GM18511 (cell line): Measurements from ENCODE around the gene PDE4A.
"Not testable (repeated sequence)": the region's sequence is repeated elsewhere in the genome, so short reads cannot be mapped to it uniquely, and the experiment has no call there.

Experiments used
- ATAC-seq: cut with Tn5 transposase; IDR thresholded peaks from one replicate; pipeline ENCODE4 v1.9.1; 2021; ENCODE audit warnings: mild to moderate bottlenecking, moderate library complexity; ENCODE audit not compliant: unreplicated experiment

PDE4A gene

DNA sequence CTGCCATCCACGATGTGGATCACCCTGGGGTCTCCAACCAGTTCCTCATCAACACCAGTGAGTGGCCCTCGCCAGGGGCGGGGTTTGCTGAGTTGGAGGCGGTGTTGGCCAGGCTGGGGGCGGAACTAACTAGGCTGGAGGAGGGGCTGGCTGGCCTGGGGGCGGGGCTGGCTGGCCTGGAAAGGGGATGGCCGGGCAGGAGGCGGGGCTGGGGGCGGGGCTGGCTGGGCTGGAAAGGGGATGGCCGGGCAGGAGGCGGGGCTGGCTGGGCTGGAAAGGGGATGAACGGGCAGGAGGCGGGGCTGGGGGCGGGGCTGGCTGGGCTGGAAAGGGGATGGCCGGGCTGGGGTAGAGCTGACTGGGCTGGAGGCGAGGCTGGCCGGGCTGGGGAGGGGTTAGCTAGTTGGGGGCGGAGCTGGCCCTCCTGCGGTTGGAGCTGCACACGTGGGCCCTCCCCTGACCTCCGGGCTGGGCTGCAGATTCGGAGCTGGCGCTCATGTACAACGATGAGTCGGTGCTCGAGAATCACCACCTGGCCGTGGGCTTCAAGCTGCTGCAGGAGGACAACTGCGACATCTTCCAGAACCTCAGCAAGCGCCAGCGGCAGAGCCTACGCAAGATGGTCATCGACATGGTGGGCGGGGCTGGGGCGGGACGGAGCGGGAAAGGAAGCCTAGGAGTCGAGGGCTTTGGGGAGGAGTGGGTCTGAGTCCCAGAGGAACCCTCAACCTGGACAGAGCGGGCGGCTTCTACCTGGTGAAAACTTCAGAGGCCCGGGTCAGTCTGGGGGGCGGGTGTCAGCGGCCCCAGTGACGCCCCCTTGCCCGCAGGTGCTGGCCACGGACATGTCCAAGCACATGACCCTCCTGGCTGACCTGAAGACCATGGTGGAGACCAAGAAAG lies 41.0 kb downstream of the PDE4A start:
- ATAC-seq = peak; percentile 90

DNA sequence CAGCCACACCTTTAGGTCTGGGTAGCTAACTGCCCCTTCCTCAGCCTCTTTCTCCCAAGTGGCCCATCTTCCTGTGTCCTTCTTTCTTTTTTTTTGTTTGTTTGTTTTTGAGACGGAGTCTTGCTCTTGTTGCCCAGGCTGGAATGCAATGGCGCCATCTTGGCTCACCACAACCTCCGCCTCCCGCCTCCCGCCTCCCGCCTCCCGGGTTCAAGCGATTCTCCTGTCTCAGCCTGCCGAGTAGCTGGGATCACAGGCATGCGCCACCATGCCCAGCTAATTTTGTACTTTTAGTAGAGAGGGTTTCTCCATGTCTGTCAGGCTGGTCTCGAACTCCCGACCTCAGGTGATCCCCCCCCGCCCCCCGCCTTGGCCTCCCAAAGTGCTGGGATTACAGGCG lies 41.7 kb downstream of the PDE4A start:
- not testable (repeated sequence) for ATAC-seq

DNA sequence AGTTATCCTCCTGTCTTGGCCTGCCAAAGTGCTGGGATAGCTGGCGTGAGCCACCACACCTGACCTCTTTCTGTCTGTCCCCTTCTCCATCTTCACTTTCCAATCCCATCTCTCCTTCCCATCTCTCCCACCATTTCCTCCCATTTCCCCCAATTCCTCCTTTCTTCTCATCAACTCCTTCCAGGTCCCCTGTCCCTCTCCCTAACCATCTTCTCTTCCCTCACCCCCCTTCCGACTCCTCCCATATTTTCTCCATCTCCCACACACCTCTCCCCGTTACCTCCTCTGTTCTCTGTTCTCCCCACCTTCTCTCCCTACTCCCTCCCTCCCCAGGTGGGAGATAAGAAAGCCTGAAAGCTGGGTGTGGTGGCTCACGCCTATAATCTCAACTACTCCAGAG lies 42.2 kb downstream of the PDE4A start:
- no peak for ATAC-seq

DNA sequence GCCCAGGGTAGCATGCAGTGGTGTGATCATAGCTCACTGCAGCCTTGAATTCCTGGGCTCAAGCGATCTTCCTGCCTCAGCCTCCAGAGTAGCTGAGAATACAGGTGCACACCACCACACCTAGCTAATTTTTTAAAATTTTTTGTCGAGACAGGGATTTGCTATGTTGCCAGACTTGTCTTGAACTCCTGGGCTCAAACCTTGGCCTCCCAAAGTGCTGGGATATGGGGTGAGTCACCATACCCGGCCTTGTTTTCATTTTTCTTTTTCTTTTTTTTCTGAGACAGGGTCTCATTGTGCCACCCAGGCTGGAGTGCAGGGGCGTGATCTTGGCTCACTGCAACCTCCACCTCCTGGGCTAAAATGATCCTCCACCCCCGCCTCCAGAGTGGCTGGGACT lies 44.1 kb downstream of the PDE4A start:
- no peak for ATAC-seq

DNA sequence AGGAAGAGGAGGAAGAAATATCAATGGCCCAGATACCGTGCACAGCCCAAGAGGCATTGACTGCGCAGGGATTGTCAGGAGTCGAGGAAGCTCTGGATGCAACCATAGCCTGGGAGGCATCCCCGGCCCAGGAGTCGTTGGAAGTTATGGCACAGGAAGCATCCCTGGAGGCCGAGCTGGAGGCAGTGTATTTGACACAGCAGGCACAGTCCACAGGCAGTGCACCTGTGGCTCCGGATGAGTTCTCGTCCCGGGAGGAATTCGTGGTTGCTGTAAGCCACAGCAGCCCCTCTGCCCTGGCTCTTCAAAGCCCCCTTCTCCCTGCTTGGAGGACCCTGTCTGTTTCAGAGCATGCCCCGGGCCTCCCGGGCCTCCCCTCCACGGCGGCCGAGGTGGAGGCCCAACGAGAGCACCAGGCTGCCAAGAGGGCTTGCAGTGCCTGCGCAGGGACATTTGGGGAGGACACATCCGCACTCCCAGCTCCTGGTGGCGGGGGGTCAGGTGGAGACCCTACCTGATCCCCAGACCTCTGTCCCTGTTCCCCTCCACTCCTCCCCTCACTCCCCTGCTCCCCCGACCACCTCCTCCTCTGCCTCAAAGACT lies 46.9 kb downstream of the PDE4A start:
- ATAC-seq = no peak

DNA sequence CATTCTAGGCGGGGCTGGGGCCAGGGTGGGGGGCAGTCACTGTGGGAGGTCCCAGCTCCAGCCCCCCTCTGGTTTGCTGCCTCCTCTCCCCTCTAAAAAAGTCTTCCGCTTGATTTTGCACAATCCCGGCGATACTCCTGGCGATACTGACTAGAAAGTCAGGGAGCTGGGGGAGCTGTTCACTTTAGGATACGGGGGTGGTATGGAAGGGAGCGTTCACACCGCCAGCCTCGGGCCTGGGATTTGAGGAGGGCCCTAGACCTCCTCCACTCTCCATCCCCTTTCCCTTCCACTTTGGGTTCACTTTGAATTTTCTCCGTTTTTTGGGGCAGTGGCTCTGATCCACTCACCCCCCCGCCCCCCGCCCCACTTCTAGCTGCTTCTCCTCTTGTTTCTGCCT lies 47.8 kb downstream of the PDE4A start:
- no peak for ATAC-seq

DNA sequence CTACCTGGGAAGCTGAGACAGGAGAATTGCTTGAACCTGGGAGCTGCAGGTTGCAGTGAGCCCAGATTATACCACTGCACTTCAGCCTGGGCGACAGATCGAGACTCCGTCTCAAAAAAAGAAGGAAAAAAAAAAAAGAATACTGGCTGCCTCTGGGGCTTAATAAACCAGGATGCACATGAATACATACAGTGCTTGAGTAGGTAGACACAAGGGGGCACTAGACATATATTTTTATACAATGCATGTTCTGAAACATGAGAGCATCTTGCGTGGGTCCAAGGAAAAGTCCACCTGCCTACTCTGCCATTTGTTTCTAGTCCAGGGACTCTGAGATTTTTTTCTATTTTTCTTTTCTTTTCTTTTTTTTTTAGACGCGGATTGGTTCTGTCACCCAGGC lies 51.6 kb downstream of the PDE4A start:
- no peak for ATAC-seq

DNA sequence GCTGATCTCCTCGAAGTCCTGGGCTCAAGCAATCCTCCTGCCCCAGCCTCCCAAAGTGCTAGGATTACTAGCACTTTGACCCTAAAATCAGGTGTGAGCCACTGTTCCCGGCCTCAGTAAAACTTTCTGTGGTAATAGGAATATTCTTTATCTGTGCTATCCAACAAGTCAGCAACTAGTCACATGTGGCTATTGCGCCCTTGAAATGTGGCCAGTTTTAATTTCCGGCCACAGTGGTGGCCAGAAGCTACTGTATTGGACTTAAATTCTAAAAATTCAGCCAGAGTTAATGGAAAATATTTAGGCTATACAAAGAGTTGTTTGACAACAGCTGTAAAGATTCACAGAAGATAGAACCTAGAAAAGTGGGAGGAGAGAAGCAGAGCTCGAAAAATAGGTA lies 52.9 kb downstream of the PDE4A start:
- ATAC-seq = no peak

DNA sequence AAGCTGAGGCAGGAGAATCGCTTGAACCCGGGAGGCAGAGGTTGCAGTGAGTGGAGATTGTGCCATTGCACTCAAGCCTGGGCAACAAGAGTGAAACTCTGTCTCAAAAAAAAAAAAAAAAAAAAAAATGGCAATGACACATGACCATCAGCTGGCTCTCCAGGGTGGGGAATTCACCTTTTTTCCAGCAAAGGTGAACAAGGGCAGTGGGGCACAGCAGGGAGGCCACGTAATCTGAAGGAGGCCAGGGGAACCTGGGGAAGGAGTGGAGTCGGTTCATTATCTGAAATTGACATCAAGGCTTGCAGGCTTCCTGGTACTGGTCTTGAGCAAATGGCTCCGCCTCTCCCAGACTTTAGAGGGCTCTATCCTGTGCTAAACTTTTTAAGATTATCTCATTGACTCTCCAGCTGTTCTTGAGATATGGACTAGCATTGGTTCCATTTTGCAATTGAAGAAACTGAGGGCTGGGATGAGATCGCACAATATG lies 54.7 kb downstream of the PDE4A start:
- ATAC-seq = no peak

DNA sequence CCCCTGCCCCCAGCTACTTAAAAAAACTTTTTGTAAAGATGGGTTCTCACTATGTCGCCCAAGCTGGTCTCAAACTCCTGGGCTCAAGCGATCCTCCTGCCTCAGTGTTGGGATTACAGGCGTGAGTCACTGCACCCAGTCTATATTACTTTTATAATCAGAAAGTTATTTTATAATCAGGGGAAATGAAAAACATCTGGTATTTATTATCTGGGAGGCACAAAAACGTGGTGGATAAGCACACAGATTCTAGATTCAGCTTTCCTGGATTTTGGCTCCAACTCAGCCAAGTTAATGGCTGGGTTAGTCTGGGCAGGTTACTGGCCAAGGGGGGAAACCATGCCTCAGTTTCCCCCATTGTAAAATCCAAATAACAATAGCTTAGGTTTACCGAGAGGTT lies 58.1 kb downstream of the PDE4A start:
- no peak for ATAC-seq

DNA sequence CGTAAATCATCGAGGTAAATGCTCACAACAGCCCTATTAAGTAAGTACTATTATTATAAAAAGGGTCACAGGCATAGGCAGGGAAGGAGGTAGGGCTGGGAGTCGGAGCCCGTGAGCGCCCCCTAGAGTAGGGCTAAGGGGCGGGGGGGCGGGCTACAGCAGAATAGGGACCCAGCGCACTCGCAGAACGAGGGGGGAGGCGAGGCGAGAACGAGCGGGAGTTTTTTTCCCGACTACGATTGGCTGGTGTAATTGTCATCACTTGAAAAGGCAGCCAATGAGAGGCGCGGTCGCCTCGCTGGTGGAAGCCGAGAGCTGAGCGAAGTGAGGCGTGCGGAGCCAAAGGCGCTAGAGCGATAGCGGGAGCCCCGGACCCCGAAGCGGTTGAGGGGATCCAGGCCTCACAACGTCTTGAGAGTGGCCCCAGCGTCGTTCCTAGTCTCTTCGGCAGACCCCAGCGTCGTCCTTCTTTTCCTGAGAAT lies 58.6 kb downstream of the PDE4A start:
- ATAC-seq = no peak

DNA sequence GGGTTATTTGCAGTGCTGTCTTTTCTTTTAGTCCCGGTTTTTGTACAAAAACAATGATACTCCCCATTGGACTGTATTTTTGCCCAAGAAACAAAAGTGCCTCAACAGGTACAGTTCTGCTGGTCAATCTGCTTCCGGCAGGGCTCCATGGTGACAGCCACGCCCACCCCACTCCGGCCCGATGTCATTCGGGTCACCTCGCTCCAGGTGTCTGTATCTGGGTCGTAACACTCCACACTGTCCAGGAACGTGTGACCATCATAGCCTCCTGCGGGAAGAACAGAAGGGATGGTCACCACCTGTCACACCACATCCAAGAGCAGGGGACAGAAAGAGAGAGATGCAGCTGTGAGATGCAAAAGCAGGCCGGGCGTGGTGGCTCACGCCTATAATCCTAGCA lies 66.2 kb downstream of the PDE4A start:
- no peak for ATAC-seq

DNA sequence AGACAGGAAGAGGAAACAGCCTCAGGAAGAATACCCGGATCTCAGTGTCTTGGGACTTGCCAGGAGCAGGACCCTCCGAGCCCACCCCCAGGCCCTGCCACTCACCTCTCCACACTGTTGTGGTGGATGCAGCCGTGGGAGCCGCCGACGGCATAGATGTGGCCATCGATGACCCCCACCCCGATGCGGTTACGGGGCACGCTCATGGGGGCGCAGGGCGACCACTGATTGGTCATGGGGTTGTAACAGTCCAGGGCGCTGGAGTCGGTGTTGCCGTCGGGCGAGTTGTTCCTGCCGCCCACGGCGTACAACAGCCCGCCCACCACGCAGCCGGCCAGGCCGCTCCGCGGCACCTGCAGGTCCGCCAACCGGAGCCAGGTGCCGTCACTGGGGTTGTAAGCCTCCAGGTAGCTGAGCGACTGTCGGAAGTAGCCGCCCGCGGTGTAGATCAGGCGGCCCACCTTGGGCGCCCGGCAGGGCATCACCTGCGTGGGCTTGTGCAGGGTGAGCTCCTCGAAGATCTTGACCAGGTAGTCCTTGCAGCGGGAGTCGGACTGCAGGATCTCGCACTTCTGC lies 71.2 kb downstream of the PDE4A start:
- no peak for ATAC-seq

DNA sequence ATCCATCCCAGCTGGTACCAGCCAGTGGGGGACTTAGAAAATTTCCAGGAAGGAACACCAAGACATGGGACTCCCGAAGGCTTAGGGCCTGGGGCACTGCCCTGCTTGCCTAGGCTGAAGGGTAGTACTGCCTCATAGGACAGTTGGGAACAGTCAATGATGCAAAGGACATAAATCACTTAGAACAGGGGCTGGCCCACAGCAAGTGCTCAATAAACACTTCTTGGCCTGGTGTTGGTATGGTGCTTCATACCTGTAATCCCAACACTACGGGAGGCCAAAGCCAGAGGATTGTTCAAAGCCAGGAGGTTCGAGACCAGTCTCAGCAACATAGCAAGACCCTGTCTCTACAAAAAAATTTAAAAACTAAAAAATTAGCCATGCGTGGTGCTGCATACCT lies 77.0 kb downstream of the PDE4A start:
- ATAC-seq = no peak

DNA sequence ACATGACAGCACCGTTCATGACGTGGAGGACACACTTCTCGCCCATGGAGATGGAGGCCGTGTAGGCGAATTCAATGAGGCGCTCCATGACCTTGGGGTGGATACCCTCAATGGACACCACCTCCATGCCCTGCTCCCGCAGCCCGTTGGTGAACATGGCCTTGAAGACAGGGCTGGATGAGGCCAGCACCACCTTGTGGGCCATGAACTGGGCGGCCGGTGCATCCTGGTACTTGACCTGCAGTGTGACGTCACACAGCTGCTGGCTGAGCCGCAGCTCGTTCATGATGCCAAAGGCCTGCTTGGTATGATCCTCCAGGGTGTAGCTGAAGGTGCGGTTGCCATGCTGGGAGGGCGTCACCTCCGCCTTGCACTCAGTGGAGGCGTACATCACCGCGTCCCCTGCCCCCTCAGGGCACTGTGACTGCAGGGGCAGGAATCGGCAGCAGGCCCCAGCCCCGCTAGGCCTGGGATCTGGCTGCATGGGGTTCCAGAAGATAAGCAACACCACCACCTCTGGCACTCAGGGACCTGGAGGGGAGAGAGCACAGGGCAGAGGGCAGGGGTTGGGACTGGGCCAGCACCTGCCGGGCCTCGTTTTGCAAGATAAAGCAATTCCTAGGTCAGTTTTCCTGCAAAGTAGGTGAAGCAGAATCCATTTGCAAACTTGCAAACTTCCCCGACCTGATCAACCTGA lies 79.4 kb downstream of the PDE4A start:
- no peak for ATAC-seq

DNA sequence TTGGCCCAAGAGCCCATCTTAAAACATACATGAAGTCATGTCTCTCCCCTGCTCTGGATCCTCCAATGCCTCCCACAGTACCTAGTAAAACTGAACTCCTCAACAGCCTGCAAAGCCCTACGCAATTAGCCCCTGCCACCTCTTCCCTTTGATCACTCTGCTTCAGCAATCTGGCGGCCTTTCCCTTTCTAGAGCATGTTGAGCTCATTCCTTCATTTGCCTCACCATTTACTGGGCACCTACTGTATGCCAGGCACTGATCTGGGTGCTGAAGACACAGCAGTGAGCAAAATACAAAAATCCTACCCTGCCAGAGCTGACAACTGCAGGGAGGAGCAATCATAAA lies 79.9 kb downstream of the PDE4A start:
- no peak for ATAC-seq

DNA sequence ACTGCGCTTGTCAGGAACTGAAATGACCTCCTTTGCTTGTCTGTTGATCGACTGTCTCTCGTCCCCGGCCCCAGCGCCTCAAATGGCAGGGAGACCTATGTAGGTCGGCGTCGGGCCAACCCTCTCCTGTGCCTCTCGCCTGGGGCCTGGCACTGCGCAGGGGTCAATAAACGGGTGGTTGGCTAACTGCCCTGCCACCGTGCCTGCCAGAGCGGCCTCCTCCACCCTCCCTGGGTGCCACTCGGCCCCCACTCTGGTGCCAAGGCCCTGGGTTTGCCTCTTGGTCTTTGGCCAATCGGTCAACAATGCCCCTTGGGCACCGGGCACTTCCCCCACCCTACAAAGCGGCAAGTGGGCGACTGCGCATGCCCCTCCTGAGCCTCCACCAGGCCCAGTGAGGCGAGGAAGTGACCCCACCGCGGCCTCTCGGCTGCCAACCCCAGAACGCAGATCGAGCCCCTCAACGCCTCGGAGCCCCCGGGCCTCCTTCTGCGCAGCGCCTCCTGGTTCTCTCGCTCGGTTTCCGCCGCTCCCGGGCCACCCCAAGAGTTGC lies 81.7 kb downstream of the PDE4A start:
- ATAC-seq = peak; percentile 47

DNA sequence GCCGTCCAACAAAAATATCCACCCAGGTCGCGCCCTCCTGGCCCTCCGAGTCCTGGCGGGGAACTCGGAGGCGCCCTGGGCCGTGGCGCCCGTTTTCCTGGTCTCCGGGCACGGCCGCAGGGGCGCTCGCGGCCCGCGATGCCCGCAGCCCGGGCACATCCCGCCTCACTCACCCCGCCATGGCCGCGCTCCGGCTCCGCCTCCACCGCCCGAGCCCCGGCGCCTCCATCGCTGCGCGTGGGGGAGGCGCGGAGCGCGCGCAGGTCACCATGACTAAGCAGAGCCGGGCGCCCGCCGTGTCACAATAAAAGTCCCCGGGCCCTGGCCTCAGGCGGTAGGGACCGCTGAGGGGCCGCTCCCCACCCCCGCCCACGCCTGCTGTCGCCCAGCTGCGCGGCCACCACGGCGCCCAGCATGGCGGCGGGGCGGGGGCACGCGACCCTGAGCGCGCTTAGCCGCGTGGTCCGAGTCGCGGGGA lies 82.2 kb downstream of the PDE4A start:
- ATAC-seq = peak; percentile 86

DNA sequence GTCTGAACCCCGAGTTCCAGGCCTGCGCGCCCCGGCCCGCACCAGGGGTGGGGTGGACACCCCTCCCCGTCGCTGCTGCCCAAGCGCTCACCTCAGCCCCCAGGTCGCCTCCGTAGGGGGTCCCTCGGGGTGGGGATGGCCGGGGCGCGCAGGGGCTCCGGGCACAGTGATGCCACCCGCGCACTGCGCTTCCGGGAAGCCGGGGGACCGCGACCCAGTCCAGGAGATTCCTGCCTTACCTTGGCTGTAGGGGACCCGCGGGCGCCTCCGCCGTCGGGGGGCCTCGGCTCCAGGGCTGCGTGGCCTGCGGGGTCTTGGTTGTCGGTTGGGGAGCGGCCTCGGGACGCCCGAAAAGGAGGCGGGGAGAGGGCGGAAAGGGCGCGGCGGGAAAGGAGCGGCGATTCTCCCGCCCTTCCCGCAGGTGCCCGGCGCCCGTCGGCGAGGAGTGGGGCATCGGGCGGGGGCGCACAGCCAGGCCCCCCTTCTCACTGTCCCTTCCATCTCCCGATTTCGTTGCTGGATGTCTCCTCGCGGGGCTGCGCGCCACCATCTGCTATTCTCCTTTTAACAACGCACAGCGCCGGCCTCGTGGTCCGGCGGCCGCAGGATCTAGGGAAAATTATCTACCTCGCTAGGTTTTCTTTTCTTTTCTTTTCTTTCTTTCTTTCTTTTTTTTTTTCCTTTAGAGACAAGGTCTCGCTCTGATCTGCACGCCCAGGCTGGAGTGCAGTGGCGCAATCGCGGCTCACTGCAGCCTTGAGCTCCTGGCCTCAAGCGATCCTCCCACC lies 82.9 kb downstream of the PDE4A start, which contains the start of gene KEAP1:
TSS of gene KEAP1 (minus strand) at position 355 of the 788 bp plus-strand sequence. CDS start 3,323 bp downstream, outside the sequence.
- ATAC-seq = peak; percentile 18
